HepG2 (cell line): Measurements from ENCODE around the gene HOXA7. TPM values are rescaled to one million over a fixed set of nuclear protein-coding genes. Genes with fewer than 3 reads are reported as not detected.
A peak's percentile ranks its signal among the peaks of the same experiment; 100 is the strongest.

ENCODE experiments used
- ARID4A ChIP-seq: sonication (generic); formaldehyde crosslinking; IDR thresholded peaks from 2 replicates; pipeline ENCODE4 v1.5.0; 2020; ENCODE audit warnings: mild to moderate bottlenecking, missing genetic modification reagents, borderline replicate concordance
- FOSL1 ChIP-seq: sonication (generic); formaldehyde crosslinking; IDR thresholded peaks from 2 replicates; pipeline ENCODE4 v1.9.0; 2021; ENCODE audit warnings: missing genetic modification reagents, borderline replicate concordance
- MED13 ChIP-seq: sonication (generic); formaldehyde crosslinking; IDR thresholded peaks from 2 replicates; pipeline ENCODE4 v1.5.0; 2020; ENCODE audit warnings: missing genetic modification reagents
- MTERF4 ChIP-seq: sonication (generic); formaldehyde crosslinking; IDR thresholded peaks from 2 replicates; pipeline ENCODE4 v1.8.0; 2023; ENCODE audit warnings: mild to moderate bottlenecking, missing genetic modification reagents
- PBX3 ChIP-seq: sonication (generic); formaldehyde crosslinking; IDR thresholded peaks from 2 replicates; pipeline ENCODE4 v1.8.1; 2023; ENCODE audit warnings: missing genetic modification reagents, inconsistent platforms, borderline replicate concordance
- SETDB1 ChIP-seq: sonication (generic); formaldehyde crosslinking; IDR thresholded peaks from 2 replicates; pipeline ENCODE4 v1.5.1; 2020; ENCODE audit warnings: missing genetic modification reagents, mild to moderate bottlenecking, borderline replicate concordance
- TFDP2 ChIP-seq: sonication (generic); formaldehyde crosslinking; IDR thresholded peaks from 2 replicates; pipeline ENCODE4 v1.4.0; 2020; ENCODE audit warnings: missing genetic modification reagents
- ZBTB1 ChIP-seq: sonication (generic); formaldehyde crosslinking; IDR thresholded peaks from 2 replicates; pipeline ENCODE4 v1.4.0; 2020; ENCODE audit warnings: missing genetic modification reagents, borderline replicate concordance
- ZBTB7A ChIP-seq: sonication (generic); formaldehyde crosslinking; IDR thresholded peaks from 2 replicates; pipeline ENCODE4 v1.8.0; 2022; ENCODE audit warnings: mild to moderate bottlenecking, missing genetic modification reagents
- ZNF101 ChIP-seq: sonication (generic); formaldehyde crosslinking; IDR thresholded peaks from 2 replicates; pipeline ENCODE4 v1.4.0; 2020; ENCODE audit warnings: mild to moderate bottlenecking, low read depth, missing genetic modification reagents, borderline replicate concordance
- ZNF503 ChIP-seq: sonication (generic); formaldehyde crosslinking; IDR thresholded peaks from 2 replicates; pipeline ENCODE4 v1.4.0; 2020; ENCODE audit warnings: missing genetic modification reagents
- ZNF615 ChIP-seq: sonication (generic); formaldehyde crosslinking; IDR thresholded peaks from 2 replicates; pipeline ENCODE4 v1.5.0; 2020; ENCODE audit warnings: mild to moderate bottlenecking, missing genetic modification reagents, borderline replicate concordance
- ZNF691 ChIP-seq: sonication (generic); formaldehyde crosslinking; IDR thresholded peaks from 2 replicates; pipeline ENCODE4 v1.4.0; 2020; ENCODE audit warnings: missing genetic modification reagents, low read depth, mild to moderate bottlenecking, borderline replicate concordance
- ZNF768 ChIP-seq: sonication (generic); formaldehyde crosslinking; IDR thresholded peaks from 2 replicates; pipeline ENCODE4 v1.4.0; 2020; ENCODE audit warnings: missing genetic modification reagents
- ZSCAN12 ChIP-seq: sonication (generic); formaldehyde crosslinking; IDR thresholded peaks from 2 replicates; pipeline ENCODE4 v1.9.0; 2021; ENCODE audit warnings: mild to moderate bottlenecking, missing genetic modification reagents
- polyA plus RNA-seq, 8 experiments: library from polyadenylated mRNA; depleted of rRNA in 3 of 8; stranded (reverse) in 7 of 8; unstranded in 1 of 8; fragments of >200 nt; fragmentation: Illumina TruSeq in 4 of 8; extraction: Trizol in 4 of 8; gene quantifications; 2 replicates each; pipeline versions ENCODE4 v1.2.1 to v1.2.3, GENCODE V29; 2011 to 2016; ENCODE audit warnings: low read depth in 4 of 8, missing spikeins in 1 of 8, mixed read lengths in 1 of 8; ENCODE audit not compliant: insufficient read depth in 1 of 8
- total RNA-seq, 5 experiments: library from RNA; depleted of rRNA; stranded (reverse); fragments of >200 nt; fragmentation: Illumina TruSeq; extraction: Trizol; gene quantifications; 2 replicates each; pipeline ENCODE4 v1.2.3, GENCODE V29; 2016; ENCODE audit warnings: low read depth in 1 of 5

HOXA7 gene
- total and polyA plus RNA-seq, 2 of the 13 experiments (the other 11 are each of a cell fraction or from before 2014, with no cell fraction given): 0.05 TPM; not detected in 1

- TF ChIP-seq ZNF101 (CRISPR knock-in tag): no peak
- TF ChIP-seq ZSCAN12 (CRISPR knock-in tag): 0 out of 2 replicates have a peak, but pooled peaks have one; percentile 30
- 0 out of 2 replicates have a peak, but pooled peaks have one; percentile 47 for TF ChIP-seq ZBTB7A
- no peak for TF ChIP-seq ZBTB1
- TF ChIP-seq SETDB1: no peak
- TF ChIP-seq ZNF503 (CRISPR knock-in tag): peak; percentile 87
- TF ChIP-seq PBX3 (CRISPR knock-in tag): no peak
- TF ChIP-seq TFDP2: peak; percentile 47; the same call in 1 of the 2 replicates
- TF ChIP-seq MED13 (CRISPR knock-in tag): no peak
- TF ChIP-seq ZNF691 (CRISPR knock-in tag): peak; percentile 18; the same call in 1 of the 2 replicates
- TF ChIP-seq ZNF615 (CRISPR knock-in tag): no peak
- no peak for TF ChIP-seq ZNF768 (CRISPR knock-in tag)
- TF ChIP-seq FOSL1: no peak
- no peak for TF ChIP-seq MTERF4 (CRISPR knock-in tag)
- TF ChIP-seq ARID4A (CRISPR knock-in tag): peak; percentile 68
These were observed 34.2 kb downstream of the HOXA7 start (continued) for GRCh38 chr7:27122077-27122910.
